HPDE6-E6E7 (cell line): ENCODE results near the gene POLR1E.

ENCODE experiments used
- DNase-seq: peaks from one replicate; pipeline ENCODE4 v3.0.0; 2011; ENCODE audit warnings: missing footprints; ENCODE audit errors: extremely low spot score

POLR1E gene

GRCh38 chr9:37534901-37535300, 49.2 kb downstream of the POLR1E start:
- no peak for DNase-seq

GRCh38 chr9:37538099-37538498, 52.4 kb downstream of the POLR1E start:
- DNase-seq: no peak

DNA sequence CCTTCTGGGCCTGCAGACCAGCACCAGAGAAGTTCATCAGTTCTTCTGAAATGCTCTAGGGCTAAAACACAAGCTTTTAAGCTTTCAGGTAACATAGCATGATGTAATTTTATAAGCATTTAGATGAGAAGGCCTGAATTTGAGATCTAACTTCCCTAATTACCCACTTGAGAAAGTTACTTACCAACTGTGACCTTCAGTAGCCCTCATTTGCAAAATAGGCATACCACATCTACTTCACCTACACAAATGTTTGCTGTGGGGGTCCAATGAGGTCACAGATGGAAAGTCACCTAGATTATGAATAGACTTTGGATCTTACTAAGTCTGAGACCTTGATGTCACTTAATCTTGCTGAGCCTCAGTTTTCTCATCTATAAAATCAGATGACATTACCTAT, 53.9 kb downstream of the POLR1E start:
- no peak for DNase-seq

DNA sequence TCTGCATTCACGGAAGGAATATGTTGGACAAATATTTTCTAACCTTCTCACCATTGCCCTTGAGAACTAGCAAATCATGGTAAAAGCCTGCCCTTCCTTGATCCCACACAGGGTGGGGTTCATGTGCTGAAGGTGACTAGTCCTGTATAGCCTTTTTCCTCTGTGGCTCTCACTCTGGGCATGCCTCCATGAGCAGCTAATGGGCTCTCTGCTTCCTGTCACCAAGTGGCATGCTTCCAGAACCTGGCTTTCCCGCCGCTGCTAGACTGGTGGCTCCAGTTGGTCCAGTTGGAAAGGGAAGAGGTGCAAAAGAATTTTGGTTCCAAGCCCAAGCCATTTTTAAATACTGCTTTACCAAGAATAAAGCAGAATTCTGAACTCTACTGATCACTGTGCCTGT, 54.9 kb downstream of the POLR1E start:
- no peak for DNase-seq

GRCh38 chr9:37541465-37541864, 55.7 kb downstream of the POLR1E start:
- no peak for DNase-seq

- DNase-seq: no peak
Measured at GRCh38 chr9:37542488-37542887, 56.7 kb downstream of the POLR1E start.

GRCh38 chr9:37542895-37543294, 57.1 kb downstream of the POLR1E start:
- no peak for DNase-seq

DNA sequence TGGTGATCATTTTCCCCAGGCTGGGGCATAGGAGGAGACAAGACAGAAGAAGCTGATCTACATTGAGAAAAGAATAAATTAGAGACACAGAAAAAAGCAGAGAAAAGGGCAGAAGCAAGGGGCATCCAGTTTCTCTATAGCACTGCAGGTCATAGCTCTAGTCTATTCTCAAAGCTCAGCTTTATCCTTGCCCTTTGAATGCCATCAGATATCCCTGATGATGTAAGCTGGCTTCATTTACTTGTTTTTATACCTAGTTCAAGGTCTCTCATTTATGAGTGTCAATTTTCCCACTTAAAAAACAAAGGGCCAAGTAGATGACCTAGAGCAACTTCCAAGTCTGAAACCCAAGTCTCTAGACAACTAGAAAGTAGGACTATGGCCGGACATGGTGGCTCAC, 57.7 kb downstream of the POLR1E start:
- DNase-seq: no peak

- no peak for DNase-seq
Measured at GRCh38 chr9:37547328-37547878, 61.7 kb downstream of the POLR1E start.

GRCh38 chr9:37549527-37549926, 63.8 kb downstream of the POLR1E start:
- no peak for DNase-seq

- DNase-seq: no peak
Measured at GRCh38 chr9:37550781-37551180, 65.0 kb downstream of the POLR1E start.

DNA sequence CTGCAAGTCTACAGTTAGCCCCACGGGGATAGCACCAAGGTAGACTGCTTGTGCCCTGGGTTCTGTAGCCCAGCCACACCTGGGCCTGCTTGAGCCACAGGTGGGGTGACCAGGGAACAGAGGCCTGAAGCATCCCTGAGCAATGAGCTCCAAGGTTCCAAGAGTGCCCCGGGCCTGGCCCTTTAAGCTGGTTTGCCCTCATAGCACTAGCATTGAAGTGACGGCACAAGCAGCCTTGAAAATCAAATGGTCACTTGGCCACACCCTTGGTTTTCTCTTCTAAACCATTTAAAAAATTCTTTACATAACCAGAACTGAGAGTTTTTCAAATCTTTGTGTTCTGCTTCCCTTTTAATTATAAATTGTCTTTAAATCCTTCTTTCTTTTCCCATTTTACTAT, 65.7 kb downstream of the POLR1E start:
- no peak for DNase-seq

DNA sequence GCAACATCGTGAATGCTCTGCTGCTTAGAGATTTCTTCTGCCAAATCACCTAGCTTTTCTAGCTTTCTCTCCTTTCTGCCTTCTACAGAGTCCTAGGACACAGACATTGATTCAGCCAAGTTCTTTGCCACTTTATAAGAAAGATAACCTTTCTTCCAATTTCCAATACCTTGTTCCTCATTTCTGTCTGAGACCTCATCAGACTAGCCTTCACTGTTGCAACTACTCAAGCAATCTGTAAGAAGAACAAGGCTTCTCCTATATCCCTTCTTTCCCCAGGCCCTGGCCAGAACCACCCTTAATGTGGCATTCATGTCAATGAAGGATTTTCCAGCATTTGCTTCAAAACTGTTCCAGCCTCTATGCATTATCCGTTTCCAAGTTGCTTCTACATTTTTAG, 66.1 kb downstream of the POLR1E start:
- no peak for DNase-seq
